ENCODE results near the gene FAM13A.

GRCh38 chr4:89039730-89040338, 17.2 kb downstream of the FAM13A start:
- TF ChIP-seq CTCF (IDR thresholded peaks at IDR 0.05 in 2 of 3, conservative IDR thresholded peaks at IDR 0.05 in 1 of 3; ENCODE audit: control insufficient read depth in 2 of 3, extremely low read depth in 1 of 3, insufficient read depth in 1 of 3, low read depth in 3 of 3, low read length in 3 of 3) (no peak), POLR2AphosphoS5 (IDR thresholded peaks at IDR 0.05; ENCODE audit: low read length) (no peak), EP300 (IDR thresholded peaks at IDR 0.05; ENCODE audit: borderline replicate concordance in 1 of 2, control insufficient read depth in 1 of 2, low read depth in 2 of 2, low read length in 2 of 2) (no peak), ATF3 (IDR thresholded peaks at IDR 0.05; ENCODE audit: borderline replicate concordance, extremely low read depth, low read depth, low read length) (no peak), HDAC6 (IDR thresholded peaks at IDR 0.05; ENCODE audit: unreplicated experiment) (no peak), CBX5 (IDR thresholded peaks at IDR 0.05; ENCODE audit: low read depth) (no peak), CREM (IDR thresholded peaks at IDR 0.05; ENCODE audit: low read depth) (no peak)

All from GM12878 (cell line).